Suprapubic skin (tissue), 4 donors: ENCODE data around the gene GALNT17. TPM values are rescaled to one million over a fixed set of nuclear protein-coding genes. Genes with fewer than 3 reads are reported as not detected.

Experiments
- DNase-seq, 2 donors: peaks; one replicate each; pipeline ENCODE4 v3.0.0-alpha.2; 2019; ENCODE audit warnings: low spot score in 2 of 2
- H3K27ac ChIP-seq: fragments of 200-600 bp; sonication (generic); one replicate; pipeline ENCODE4 v1.5.1; 2019
- H3K27me3 ChIP-seq: fragments of 200-600 bp; sonication (generic); one replicate; pipeline ENCODE4 v1.5.1; 2019
- H3K36me3 ChIP-seq: fragments of 200-600 bp; sonication (generic); one replicate; pipeline ENCODE4 v1.5.1; 2019
- H3K4me1 ChIP-seq: fragments of 200-600 bp; sonication (generic); one replicate; pipeline ENCODE4 v1.5.1; 2019
- H3K4me3 ChIP-seq: fragments of 200-600 bp; sonication (generic); one replicate; pipeline ENCODE4 v1.5.1; 2019; ENCODE audit warnings: mild to moderate bottlenecking
- H3K9me3 ChIP-seq: fragments of 200-600 bp; sonication (generic); one replicate; pipeline ENCODE4 v1.5.1; 2019
- EP300 ChIP-seq: sonication (generic); formaldehyde crosslinking; IDR thresholded peaks from one replicate; pipeline ENCODE4 v1.6.1; 2017; ENCODE audit warnings: antibody characterized with exemption
- POLR2A ChIP-seq, 2 donors: fragments of 450-650 bp; IDR thresholded peaks; one replicate each; pipeline ENCODE4 v1.6.1; 2017; ENCODE audit warnings: antibody characterized with exemption in 2 of 2, mild to moderate bottlenecking in 2 of 2, moderate library complexity in 2 of 2
- POLR2AphosphoS5 ChIP-seq, 3 donors: sonication (generic); formaldehyde crosslinking; IDR thresholded peaks; one replicate each; pipeline ENCODE4 v1.6.1; 2017; ENCODE audit warnings: antibody characterized with exemption in 3 of 3
- WGBS: methylation state at CpG from one replicate; pipeline ENCODE4 v1.1.5; 2018; 5-methylcytosine and 5-hydroxymethylcytosine counted together
- total RNA-seq, 4 donors: library from RNA; depleted of rRNA; stranded (reverse); fragments of >200 nt; gene quantifications; one replicate each; pipeline ENCODE4 v1.1.0, GENCODE V29; 2016
- TF ChIP-seq, protein P1 (sequence below), 2 donors: fragments of 200-600 bp in 1 of 2; fragments of 450-650 bp in 1 of 2; sonication (generic) in 1 of 2; IDR thresholded peaks; one replicate each; pipeline ENCODE4 v1.5.1; 2016 to 2019; ENCODE audit warnings: antibody characterized with exemption in 2 of 2, mild to moderate bottlenecking in 1 of 2, moderate library complexity in 1 of 2

GALNT17 gene
- total RNA-seq, 4 donors from 2014 or later = 2.0 to 4.7 (median 2.7) TPM

DNA sequence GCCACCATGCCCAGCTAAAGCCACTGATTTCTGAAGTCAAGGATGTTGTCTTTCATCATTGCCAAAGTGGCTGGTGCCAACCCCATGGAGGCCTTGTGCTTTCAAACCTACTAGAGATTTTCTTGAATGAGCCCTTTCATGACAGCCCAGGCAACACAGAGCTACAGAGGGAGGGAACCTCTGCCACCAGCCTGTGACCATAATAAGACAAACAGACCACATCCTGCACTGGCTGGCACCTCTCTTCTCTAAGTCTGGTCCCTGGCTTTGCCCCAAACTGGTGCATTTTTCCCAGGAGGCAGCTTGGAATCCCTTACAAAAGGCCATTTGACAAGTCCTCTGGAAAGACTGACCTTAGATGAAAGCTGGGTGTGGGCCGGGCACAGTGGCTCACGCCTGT lies 348.8 kb downstream of the GALNT17 start:
- Histone ChIP-seq H3K9me3 (no peaks in the 10 kb centered on the region), H3K36me3 (no peaks in the 10 kb centered on the region), H3K27ac (no peak overlapping the region), H3K27me3 (no peaks in the 10 kb centered on the region), H3K4me1 (no peaks in the 10 kb centered on the region), H3K4me3 (no peak overlapping the region)
- WGBS = 89% methylated on average over 2 of the region's 2 CpGs
- no peak for DNase-seq
- TF ChIP-seq POLR2A (IDR thresholded peaks at IDR 0.05) (no peak), POLR2AphosphoS5 (IDR thresholded peaks at IDR 0.05) (no peak), EP300 (no peak)
- TF ChIP-seq, protein P1, sequence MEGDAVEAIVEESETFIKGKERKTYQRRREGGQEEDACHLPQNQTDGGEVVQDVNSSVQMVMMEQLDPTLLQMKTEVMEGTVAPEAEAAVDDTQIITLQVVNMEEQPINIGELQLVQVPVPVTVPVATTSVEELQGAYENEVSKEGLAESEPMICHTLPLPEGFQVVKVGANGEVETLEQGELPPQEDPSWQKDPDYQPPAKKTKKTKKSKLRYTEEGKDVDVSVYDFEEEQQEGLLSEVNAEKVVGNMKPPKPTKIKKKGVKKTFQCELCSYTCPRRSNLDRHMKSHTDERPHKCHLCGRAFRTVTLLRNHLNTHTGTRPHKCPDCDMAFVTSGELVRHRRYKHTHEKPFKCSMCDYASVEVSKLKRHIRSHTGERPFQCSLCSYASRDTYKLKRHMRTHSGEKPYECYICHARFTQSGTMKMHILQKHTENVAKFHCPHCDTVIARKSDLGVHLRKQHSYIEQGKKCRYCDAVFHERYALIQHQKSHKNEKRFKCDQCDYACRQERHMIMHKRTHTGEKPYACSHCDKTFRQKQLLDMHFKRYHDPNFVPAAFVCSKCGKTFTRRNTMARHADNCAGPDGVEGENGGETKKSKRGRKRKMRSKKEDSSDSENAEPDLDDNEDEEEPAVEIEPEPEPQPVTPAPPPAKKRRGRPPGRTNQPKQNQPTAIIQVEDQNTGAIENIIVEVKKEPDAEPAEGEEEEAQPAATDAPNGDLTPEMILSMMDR (IDR thresholded peaks at IDR 0.05) = no peak

DNA sequence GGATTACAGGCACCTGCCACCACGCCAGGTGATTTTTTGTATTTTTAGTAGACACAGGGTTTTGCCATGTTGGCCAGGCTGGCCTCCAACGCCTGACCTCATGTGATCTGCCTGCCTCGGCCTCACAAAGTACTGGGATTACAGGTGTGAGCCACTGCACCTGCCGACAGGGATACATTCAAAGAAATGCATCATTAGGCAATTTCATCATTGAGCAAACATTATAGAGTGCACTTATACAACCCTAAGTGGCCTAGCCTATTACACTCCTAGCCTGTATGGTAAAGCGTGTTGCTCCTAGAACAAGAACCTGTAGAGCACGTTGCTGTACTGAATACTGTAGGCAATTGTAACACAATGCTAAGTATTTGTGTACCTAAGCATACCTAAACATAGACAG lies 350.3 kb downstream of the GALNT17 start:
- no peak for DNase-seq
- no peaks in the 10 kb centered on the region for H3K4me1 ChIP-seq
- H3K27ac ChIP-seq = no peak overlapping the region
- H3K27me3 ChIP-seq = no peaks in the 10 kb centered on the region
- H3K36me3 ChIP-seq = no peaks in the 10 kb centered on the region
- H3K4me3 ChIP-seq = no peak overlapping the region
- TF ChIP-seq POLR2AphosphoS5 (IDR thresholded peaks at IDR 0.05) (no peak), EP300 (no peak), POLR2A (IDR thresholded peaks at IDR 0.05) (no peak)
- TF ChIP-seq, protein P1 (IDR thresholded peaks at IDR 0.05) = no peak
- WGBS = 92% methylated on average over 6 of the region's 6 CpGs
- no peaks in the 10 kb centered on the region for H3K9me3 ChIP-seq

DNA sequence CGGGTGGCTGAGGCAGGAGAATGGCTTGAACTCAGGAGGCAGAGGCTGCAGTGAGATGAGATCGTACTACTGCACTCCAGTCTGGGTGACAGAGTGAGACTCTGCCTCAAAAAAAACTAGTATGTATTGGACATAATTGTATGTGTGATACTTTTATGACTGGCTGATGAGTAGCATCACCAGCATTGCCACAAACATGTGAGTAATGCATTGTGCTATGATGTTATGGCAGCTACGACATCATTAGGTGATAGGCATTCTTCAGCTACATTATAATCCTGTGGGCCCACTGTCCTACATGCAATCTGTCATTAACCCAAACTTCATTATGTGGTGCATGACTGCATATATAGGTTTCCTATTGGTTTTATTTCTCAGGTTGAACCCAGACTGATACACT lies 352.4 kb downstream of the GALNT17 start:
- Histone ChIP-seq H3K27ac (no peak overlapping the region), H3K9me3 (no peaks in the 10 kb centered on the region), H3K27me3 (no peaks in the 10 kb centered on the region), H3K4me1 (no peaks in the 10 kb centered on the region), H3K36me3 (no peaks in the 10 kb centered on the region), H3K4me3 (no peak overlapping the region)
- 94% methylated on average over 3 of the region's 3 CpGs for WGBS
- DNase-seq = no peak
- TF ChIP-seq, protein P1 (IDR thresholded peaks at IDR 0.05) = no peak
- TF ChIP-seq POLR2A (IDR thresholded peaks at IDR 0.05) (no peak), POLR2AphosphoS5 (IDR thresholded peaks at IDR 0.05) (no peak), EP300 (no peak)

DNA sequence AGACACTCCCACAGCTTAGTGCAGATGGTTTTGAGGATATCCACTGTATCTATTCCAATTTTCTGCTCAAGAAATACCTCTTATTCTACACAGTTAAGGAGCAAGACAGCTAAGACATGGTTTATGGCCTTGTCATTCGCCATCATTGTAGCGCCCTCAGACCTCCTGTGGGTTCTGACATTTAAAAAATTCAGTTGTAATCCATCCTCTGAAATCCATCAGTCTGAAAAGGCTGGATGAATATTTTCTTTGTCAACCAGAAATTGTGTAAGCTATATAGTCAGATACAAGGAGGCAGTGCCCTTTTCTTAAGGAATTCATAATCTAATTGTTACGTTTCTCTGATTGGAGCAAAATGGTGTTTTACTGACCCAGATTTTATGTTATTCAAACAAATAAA lies 353.6 kb downstream of the GALNT17 start:
- Histone ChIP-seq H3K27me3 (no peaks in the 10 kb centered on the region), H3K4me1 (no peaks in the 10 kb centered on the region), H3K4me3 (no peak overlapping the region), H3K36me3 (no peaks in the 10 kb centered on the region), H3K9me3 (no peaks in the 10 kb centered on the region), H3K27ac (no peak overlapping the region)
- WGBS = 88% methylated on average over 3 of the region's 3 CpGs
- TF ChIP-seq, protein P1 (IDR thresholded peaks at IDR 0.05) = no peak
- TF ChIP-seq POLR2A (IDR thresholded peaks at IDR 0.05) (no peak), EP300 (no peak), POLR2AphosphoS5 (IDR thresholded peaks at IDR 0.05) (no peak)
- DNase-seq = no peak

DNA sequence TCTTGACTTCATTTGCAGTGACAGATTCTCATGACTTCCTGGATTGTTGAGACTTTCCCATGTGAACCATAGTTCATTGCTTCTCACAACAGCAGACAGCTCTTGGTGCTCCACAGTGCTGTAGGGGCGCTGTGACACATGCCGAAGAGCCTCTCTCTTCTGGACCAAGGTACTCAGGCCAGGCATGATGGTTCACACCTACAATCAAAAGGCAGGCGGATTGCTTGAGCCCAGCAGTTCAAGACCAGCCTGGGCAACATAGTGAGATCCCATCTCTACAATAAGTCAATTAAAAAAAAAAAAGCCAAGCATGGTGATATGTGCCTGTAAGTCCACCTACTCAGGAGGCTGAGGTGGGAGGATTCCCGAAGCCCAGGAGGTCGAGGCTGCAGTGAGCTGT lies 354.5 kb downstream of the GALNT17 start:
- no peak for DNase-seq
- Histone ChIP-seq H3K9me3 (no peaks in the 10 kb centered on the region), H3K36me3 (no peaks in the 10 kb centered on the region), H3K4me1 (no peaks in the 10 kb centered on the region), H3K4me3 (no peak overlapping the region), H3K27me3 (no peaks in the 10 kb centered on the region), H3K27ac (no peak overlapping the region)
- 88% methylated on average over 5 of the region's 5 CpGs for WGBS
- TF ChIP-seq POLR2A (IDR thresholded peaks at IDR 0.05) (no peak), POLR2AphosphoS5 (IDR thresholded peaks at IDR 0.05) (no peak), EP300 (no peak)
- TF ChIP-seq, protein P1 (IDR thresholded peaks at IDR 0.05) = no peak
